Measurements from ENCODE around the gene PSMD7. TPM values are rescaled to one million over a fixed set of nuclear protein-coding genes. Genes with fewer than 3 reads are reported as not detected.

Gene PSMD7
- polyA plus RNA-seq, 1 donor from 2014 or later: 112 TPM

GRCh38 chr16:74261068-74261467 is 35.5 kb upstream of the PSMD7 start:
- no peak overlapping the region for H3K4me3 ChIP-seq (ENCODE audit: low read length)
- H3F3A ChIP-seq (ENCODE audit: insufficient read depth, low read length, poor library complexity, severe bottlenecking): no peaks in the 10 kb centered on the region
- H3K27me3 ChIP-seq (ENCODE audit: insufficient read depth, low read depth, low read length): no peaks in the 10 kb centered on the region
- H3K9me2 ChIP-seq (ENCODE audit: insufficient read depth, low read length): no peaks in the 10 kb centered on the region
- H3K9me3 ChIP-seq (ENCODE audit: low read length): no peaks in the 10 kb centered on the region
- H3K27ac ChIP-seq (ENCODE audit: low read length): no peak overlapping the region
- H4K20me1 ChIP-seq (ENCODE audit: insufficient read depth): no peaks in the 10 kb centered on the region
- H3K36me3 ChIP-seq (ENCODE audit: insufficient read depth, low read length): no peaks in the 10 kb centered on the region
- TF ChIP-seq CTCF (IDR thresholded peaks at IDR 0.05; ENCODE audit: poor library complexity, severe bottlenecking): no peak
- H3K9ac ChIP-seq (ENCODE audit: low read length): no peak overlapping the region
- H3K4me2 ChIP-seq (ENCODE audit: low read length): no peak overlapping the region
- no peaks in the 10 kb centered on the region for H3K79me2 ChIP-seq (replicated peaks; ENCODE audit: insufficient read depth, low read length)
- H2AFZ ChIP-seq (ENCODE audit: low read depth, low read length): no peak overlapping the region

- Histone ChIP-seq H4K20me1 (ENCODE audit: insufficient read depth) (no peaks in the 10 kb centered on the region), H3K27me3 (ENCODE audit: insufficient read depth, low read depth, low read length) (no peaks in the 10 kb centered on the region), H3K79me2 (replicated peaks; ENCODE audit: insufficient read depth, low read length) (no peaks in the 10 kb centered on the region), H3K4me2 (ENCODE audit: low read length) (no peak overlapping the region), H3K9ac (ENCODE audit: low read length) (no peak overlapping the region), H3F3A (ENCODE audit: insufficient read depth, low read length, poor library complexity, severe bottlenecking) (no peaks in the 10 kb centered on the region), H3K9me2 (ENCODE audit: insufficient read depth, low read length) (no peaks in the 10 kb centered on the region), H2AFZ (ENCODE audit: low read depth, low read length) (no peak overlapping the region), H3K27ac (ENCODE audit: low read length) (no peak overlapping the region), H3K9me3 (ENCODE audit: low read length) (no peaks in the 10 kb centered on the region), H3K36me3 (ENCODE audit: insufficient read depth, low read length) (no peaks in the 10 kb centered on the region), H3K4me3 (ENCODE audit: low read length) (no peak overlapping the region)
- TF ChIP-seq POLR2AphosphoS5 (IDR thresholded peaks at IDR 0.05): no peak
- TF ChIP-seq REST (IDR thresholded peaks at IDR 0.05; ENCODE audit: borderline replicate concordance): no peak
- no peak for TF ChIP-seq MXI1 (conservative IDR thresholded peaks at IDR 0.05; ENCODE audit: poor library complexity, severe bottlenecking)
- no peak for TF ChIP-seq EZH2 (IDR thresholded peaks at IDR 0.05; ENCODE audit: borderline replicate concordance, insufficient read depth, low read length, poor library complexity, severe bottlenecking)
- TF ChIP-seq EP300 (conservative IDR thresholded peaks at IDR 0.05; ENCODE audit: poor library complexity, severe bottlenecking): no peak
- TF ChIP-seq CTCF (IDR thresholded peaks at IDR 0.05; ENCODE audit: poor library complexity, severe bottlenecking): no peak
- no peak for TF ChIP-seq SMC3 (conservative IDR thresholded peaks at IDR 0.05; ENCODE audit: poor library complexity)
- no peak for TF ChIP-seq TAF1 (IDR thresholded peaks at IDR 0.05; ENCODE audit: low read depth)
- TF ChIP-seq RAD21 (conservative IDR thresholded peaks at IDR 0.05): no peak
Observed at GRCh38 chr16:74264811-74265210, 31.8 kb upstream of the PSMD7 start.

All from neural cell (in vitro differentiated cells).